Measurements from ENCODE around the gene CSTPP1.

Gene CSTPP1

DNA sequence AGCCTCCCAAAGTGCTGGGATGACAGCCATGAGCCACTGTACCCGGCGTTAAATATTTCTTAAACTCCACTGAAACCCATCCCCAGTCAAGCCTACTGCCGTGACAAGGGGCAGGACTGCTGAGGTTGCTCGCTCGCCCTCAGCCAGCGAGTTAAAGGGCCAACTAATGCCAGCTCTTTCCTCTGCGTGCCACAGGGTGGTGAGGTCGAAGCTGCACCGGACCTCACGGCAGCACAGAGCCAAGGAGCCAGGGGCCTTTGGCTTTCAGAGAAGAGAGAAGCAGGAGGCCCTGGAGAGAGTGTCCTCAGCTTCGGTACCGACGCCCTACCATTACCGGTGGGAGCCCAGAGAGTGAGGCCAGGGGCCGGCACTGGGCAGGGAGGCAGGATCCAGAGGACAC, 227.3 kb downstream of the CSTPP1 start:
- no peak for DNase-seq

DNA sequence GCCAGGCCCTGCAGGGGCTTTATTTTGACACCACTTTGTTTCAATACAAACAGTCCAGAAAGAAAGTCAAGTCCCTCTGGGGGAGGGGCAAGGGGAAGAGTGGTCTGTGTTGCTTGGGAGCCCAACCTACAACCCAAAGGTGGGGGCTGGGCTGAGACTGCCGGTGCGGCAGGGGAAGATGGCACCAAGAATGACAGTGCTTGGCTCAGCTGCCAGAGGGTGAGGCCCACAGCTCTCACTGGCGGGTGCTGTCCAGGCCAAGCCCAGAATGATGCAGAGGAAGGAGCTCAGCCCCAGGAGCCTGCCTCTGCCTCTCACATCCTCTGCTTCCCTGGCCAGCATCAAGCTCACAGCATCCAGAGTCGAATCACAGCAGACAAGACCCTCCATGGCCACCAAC, 227.8 kb downstream of the CSTPP1 start:
- no peak for DNase-seq

DNA sequence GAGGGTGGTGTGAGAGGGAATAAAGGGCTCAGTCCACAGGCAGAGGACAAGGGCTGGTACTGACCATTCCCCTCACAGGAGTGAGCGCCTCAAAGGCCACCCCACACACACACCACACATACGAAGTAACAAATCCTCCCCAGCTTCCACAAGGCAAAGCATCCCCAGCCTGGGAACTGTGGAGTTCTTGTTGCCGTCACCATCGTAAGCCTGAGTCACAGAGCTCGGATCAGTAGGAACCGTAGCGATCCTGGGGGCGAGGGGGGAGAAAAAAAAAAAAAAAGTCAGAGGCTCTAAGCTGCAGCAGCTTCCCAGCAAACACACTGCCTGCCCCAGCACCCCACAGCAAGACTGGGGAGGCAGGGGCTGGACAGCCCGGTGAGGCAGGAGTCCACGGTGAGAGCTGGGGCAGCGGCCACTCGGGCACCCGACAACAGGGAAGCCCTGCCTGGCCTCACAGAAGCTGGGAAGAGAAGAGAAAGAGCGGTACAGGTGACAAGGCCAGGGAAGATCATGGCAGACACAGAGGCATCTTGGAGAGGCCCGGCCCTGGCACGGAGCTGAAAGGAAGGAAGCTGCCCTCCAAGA, 228.8 kb downstream of the CSTPP1 start:
- no peak for DNase-seq

DNA sequence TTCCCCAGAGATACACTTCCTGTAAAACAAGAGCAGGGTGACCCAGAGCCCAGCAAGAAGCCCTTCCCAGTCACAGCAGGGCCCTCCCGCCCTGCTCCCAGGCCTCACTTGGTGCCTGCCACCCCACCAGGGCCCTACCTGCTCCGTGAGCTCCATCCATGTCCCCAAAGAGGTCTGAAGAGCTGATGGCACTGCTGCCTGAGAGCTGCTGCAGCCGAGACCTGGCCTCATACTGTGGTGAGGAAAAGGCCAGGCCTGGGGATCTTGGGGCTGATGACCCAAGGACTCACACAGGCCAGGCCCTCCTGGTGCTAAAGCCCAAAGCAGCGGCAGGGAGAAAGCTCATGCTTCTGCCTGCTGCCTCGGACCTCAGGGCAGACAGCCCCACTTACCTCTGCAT, 229.8 kb downstream of the CSTPP1 start:
- DNase-seq, result no peak

DNA sequence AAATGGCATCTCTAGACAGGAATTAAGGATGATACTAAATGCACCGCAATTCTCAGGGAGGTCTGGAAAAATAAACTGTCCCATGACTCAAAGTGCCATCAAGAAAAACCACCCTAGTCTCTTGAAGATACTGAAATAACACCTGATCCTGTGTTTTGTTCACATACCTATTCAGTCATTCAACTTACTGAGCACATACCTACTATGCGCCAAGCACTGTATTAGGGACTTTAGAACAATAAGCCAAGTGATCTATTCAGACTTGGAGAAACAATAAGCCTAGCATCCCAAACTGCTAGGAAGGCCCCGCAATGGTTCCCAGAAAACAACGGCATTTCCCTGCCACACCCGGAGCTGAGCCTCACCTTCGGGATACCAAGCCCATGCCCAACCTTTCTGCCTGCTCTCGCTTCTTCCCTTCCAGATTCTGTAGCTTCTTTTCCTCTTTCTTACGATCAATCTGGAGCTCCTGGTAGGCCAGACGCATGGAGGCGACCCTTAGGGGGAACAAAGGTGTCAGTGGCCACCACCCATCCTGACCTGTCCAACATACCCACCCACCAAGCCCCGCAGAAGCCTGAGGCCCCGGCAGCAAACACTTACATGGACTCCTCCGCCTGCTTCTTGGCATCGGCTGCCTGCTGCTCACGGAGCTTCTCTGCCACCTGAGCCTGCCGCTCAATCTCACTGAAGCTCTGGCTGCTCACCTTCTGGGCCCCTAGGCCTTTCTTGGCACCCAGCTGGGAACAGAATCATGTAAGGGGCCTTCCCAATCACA, 234.7 kb downstream of the CSTPP1 start:
- no peak for DNase-seq

DNA sequence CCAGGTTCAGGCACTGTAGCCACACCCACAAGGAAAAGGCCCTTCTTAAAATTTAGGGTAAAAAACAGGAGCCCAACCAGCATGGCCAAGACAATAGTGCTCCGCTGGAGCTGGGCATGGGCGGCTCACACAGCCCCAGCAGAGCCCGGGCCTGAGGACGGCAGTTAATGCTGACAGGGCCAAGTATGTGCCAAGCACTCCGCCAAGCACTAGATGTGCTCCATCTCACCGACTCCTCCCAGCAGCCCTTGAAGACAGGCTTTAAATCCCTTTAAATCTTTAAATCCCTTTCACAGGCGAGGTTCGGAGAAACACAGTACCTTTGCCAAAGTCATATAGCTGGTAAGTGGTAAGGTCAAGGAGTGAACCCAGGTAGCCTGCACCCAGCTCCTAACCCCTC, 235.3 kb downstream of the CSTPP1 start:
- DNase-seq, result no peak

DNA sequence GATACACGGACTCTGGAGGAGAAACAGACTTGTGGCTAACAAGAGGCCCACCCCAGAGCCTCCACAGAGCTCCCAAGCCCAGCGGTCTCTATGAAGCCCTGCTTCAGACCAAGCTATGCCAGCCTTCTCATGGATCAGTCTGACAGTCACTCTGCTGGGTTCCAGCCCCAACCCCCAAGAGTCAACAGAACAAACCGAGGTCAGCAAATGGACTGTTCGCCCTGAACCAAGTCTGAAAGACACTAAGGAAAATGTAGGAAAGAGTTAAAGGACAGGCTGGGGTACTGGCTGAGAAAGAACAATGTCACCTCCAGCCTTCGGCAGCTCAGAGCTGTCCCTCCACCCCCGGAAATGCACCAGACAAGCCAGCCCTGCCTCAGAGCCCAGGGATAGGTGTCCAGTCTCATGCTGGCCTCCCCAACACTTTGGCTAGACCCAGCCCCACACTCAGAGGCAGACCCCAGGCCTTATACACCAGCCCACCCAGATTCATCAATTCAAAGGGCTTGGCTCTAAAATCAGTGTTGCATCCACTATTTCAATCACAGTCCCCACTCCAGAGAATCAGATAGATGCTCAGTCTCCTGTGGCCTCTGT, 236.3 kb downstream of the CSTPP1 start:
- no peak for DNase-seq

DNA sequence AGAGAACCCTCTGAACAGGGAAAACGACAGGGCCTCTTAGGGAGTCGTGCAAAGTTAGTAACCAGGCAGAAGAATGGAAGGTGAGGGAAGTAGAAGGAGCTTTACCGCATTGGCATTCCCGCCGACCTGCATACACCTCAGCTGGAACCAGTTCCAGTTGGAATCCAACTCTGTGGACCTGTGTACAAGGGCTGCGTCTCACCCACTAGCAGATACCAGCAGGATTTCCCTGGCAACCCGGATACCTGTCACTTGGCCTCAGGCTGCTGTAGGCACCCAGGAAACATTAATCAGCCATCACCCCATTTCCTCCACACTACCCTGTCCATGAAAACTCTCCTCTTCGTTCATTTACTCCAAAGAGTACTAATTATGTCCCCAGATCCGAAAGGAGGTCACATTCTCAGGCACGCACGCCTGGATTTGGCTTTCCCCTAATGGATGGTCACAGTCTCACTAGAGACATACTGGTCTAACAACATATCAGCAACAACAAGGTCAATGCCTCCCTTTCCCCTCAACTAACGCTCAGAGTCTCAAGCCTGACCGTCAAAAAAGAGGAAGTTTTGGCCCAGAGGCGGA, 239.3 kb downstream of the CSTPP1 start:
- DNase-seq, result no peak

DNA sequence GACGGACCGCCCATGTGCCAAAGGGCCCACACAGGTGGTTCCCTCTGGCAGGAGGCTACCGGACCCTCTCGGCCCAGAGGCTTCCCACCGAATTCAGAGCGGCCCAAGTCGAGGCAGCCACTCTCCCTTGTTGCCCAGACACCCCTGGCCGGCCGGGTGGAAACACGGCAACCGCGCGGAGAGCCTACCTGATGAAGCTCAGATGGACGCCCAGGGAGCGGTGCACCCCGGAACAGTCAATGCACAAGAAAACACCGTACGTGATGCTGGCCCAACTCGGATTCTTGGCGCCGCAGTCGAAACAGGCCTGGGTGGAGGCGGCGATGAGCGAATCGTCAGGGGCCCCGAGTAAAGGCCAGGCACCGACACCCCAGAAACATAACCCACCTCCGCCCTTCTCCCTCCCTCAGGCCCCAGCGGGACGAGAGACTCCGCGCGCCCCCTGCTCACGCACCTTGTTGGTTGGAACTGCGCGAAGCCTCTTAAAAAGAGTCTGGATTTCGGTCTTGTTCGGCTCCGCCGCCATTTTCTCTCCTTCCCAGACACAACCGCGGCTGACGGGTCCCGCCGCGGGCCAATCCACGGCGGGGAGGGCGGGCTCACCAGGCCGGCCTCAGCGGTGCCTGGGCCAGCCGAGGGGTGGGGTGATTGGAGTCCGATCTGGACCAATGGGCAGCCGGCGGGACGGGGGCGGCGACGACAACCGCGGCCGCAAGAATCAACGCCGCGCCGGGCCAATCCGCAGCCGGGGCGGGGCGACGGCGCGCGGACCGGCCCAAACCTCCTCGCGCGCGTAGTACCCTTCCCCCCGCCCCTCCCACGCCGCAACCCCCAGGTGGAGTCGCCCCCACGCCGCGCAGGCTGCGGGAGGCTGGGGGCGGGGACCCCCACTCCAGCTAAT, 240.0 kb downstream of the CSTPP1 start, which contains the start of gene ARFGAP2:
Gene ARFGAP2, minus strand, starts transcription at position 552 of the 901 bp plus-strand sequence. Its CDS starts 26 bp downstream, at position 526.
- peak; percentile 98 for DNase-seq

DNA sequence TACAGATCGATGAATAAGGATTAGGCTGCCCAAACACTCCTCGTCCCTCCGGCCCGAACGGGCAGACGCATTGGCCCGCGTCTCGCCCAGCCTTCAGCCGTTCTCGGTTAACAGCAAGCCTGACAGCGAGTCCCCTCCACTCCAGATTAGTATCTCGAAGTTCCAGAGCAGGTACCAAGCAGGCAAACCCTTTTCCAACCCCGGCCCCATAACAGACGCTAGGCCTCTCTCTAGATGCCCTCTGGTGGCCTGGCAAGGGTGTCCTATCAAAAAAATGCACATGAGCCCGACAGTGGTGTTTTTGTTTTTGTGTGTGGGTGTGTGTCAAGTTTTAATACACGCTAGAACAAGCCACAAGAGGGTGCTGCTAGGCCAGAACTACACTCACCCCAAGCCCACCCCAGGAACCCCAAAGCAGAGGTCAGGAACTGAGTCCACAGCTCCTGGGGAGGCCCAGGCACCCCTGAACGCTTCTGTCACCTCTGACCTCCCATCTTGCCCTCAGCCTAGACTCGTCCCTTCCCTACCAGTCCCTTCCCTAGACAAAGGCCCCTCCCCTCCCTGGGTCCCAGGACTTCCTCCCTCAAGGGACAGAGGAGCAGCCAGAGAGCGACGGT, 240.8 kb downstream of the CSTPP1 start:
- DNase-seq, result peak; percentile 86

DNA sequence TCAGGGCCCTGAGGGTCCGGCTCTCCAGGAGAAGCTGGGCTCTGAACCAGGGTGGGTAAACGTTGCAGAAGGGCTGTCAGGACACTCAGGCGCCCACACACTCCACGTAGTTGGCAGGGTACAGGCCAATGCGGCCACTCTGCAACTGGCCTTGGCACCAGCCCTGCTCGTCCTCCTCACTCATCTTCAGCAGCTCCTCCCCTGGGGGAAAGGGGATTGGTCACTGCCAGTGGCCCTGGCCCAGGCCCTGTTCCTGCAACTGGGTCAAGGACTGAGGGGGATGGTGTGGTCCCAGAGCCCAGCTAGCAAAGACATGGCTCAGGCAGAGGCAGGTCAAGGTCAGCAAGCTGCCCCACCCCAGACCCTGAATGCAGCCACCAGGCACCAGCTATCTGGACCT, 241.3 kb downstream of the CSTPP1 start:
- DNase-seq, result no peak

DNA sequence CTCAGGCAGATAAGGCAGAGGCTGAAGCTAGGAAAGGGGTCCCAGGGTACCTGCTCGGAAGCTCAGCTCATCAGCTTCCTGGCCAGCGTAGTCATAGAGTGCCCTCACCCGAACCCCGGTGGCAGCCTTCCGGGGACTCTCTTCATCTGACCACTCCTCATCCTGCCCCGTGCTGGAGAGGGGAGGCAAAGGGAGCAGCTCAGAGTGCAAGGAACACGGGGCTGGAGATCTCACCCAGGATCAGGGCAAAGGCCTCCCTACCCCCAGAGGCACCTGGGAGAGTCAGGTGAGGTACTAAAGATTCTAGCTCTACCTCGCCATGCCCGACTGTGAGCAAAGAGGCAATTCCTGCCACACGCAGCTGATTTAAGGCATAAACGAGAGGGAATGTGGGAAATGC, 241.8 kb downstream of the CSTPP1 start:
- DNase-seq, result no peak

DNA sequence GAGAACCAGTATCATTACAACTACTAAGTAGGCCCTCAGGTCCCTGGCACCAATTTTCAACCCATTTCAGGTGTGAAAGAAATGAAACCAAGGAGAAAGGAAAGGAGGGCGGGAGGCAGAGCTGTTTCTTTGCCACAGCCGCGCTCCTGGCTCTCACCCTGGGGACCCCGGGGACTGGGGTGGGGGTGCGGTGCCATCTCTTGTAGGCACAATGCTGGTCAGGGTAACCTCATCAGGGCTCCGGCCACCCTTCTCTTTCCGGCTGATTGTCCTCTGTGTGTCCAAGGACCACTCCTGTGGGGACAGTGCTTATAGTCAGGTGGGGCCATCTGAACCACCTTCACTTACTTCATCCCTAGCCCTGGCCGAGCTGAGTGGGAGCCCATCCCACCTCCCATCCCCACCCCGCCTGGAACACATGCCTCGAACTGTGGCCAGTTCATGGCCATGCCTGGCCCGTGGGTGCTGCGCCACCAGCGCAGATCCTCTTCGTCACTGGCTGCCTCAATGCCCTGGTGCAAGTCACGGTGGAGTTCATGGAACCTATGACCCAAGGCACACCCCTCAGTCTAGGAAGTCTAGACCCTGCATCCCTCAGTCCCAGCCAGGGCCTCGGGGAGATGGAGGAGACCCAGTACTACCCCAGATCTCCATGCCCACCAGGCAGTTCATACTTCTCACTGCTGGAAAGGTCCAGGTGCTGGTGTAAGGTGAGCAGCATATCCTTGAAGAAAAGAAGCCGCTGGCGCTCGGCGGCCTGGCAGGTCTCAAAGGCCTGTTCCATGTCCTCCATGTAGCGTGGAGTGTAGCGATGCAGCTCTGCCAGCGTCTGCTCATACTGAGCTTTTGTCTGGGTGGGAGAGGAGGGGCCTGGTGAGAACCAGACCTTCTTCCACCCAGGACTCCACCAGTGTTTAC, 242.4 kb downstream of the CSTPP1 start:
- DNase-seq, result no peak

DNA sequence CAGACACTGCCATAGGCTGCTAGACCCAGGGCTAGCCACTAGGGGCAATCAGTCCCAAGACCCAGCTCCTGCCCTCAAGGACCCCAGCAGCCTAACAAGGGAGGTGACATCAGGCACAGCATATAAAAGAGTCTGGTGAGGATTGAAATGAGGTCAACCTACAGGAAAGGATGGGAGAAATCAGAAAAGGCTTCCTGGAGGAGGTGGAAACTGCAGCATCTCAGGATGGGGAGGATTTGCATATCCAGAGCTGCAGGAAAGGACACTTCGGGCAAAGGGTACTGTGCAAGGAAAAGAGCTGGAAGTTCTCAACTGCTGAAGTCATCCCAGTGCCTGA, 243.1 kb downstream of the CSTPP1 start:
- no peak for DNase-seq

DNA sequence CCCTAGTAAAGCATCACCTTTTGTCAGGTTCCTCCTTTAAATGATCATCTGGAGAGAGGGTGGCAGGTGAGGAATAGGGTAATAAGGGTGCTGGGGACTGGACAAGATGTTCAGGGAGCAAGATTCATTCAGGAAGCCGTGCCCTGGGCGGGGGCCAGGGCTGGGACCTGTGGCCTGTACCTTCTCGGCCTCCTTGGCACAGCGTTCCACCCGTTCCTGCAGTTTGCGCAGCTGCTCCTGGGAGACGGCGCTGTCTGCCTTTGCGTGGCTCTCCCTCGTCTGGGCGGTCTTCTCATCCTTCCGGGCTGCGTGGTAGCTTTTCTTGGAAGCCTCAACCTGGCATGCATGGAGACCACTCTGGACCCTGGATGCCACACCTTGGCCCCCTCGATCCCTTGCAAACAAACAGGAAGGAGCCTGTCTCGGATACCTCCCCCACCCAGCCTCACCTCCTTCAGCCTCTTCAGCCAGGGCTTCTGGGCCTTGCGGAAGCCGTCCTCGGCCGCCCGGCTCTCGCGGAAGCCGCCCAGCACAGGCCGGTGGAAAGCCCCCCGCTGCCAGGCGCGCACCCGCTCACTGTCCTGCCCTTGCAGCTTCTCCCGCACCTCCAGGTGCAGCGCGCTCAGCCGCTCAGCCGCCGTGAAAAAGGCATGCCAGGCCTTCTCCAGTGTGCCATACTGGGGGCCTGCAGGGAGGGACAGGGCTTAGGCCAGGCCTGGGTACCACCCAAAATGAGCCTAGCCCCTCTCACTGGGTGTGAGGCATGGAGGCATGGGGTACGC, 243.6 kb downstream of the CSTPP1 start:
- DNase-seq, result no peak

DNA sequence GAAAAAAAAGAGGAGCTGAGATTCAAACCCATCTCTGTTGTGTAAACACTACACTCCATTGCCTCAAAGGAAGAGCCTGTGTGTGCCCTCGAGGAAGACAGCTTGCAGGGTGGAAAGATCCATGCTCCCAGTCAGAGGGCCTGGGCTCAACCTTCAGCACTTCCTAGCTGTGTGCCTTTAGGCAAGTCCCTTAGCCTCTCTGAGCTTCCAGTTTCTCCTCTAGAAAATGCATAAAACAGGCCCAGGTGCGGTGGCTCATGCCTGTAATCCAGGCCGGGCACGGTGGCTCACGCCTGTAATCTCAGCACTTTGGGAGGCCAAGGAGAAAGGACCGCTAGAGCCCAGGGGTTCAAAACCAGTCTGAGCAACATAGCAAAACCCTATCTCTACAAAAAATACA, 244.7 kb downstream of the CSTPP1 start:
- no peak for DNase-seq

DNA sequence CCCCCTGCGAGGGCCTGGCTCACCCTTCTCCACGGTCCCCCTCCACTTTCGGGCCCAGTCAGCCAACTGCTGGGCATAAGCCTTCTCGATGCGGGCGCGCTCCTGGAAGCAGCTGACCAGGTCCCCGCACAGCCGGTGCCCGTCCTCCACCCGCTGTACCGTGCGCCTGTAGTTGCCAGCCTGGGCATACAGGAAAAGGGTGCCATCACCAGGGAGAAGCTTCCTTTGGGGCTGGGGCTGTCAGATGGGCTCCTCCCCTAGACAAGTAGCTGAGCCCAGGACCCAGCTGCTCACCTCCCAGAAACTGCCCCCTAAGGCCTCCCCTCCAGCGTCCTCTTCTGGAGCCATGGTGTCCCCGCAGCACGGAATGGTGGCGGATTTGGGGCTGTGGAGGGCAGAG, 245.8 kb downstream of the CSTPP1 start:
- no peak for DNase-seq

DNA sequence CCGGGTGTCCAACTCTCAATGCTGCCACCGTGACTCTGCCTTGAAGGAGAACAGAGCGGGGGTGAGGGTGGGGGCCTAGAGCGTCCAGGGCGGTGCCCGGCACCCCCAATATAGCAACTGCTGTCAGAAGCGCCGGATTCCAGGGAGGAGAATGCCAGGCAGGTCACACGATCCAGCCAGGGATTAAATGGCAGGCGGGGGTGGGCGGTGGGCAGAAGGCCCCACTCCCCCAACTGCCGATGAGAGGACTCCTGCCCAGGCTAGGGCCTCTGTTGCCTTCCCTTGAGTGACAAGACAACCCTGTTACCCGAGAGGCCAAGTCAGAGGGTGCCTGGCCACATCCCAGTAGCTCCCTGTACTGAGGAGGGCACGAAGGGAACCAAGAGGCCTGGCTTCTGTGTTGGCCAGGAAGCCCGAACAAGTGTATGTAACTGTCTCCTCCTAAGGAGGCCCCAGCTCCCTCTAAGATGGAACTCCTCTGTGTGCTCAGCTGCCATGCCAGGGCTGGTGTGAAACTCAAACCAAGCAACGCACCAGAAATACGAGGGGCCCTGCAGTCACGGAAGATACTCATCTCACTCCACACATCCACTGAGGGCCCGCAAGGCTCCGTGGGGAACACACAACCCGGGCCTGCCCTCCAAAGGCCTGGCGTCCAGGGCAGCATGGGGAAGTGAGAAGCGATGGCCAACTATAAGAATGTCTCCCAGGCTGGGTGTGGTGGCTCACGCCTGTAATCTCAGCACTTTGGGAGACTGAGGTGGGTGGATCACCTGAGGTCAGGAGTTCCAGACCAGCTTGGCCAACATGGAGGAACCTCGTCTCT, 246.7 kb downstream of the CSTPP1 start:
- DNase-seq, result no peak

DNA sequence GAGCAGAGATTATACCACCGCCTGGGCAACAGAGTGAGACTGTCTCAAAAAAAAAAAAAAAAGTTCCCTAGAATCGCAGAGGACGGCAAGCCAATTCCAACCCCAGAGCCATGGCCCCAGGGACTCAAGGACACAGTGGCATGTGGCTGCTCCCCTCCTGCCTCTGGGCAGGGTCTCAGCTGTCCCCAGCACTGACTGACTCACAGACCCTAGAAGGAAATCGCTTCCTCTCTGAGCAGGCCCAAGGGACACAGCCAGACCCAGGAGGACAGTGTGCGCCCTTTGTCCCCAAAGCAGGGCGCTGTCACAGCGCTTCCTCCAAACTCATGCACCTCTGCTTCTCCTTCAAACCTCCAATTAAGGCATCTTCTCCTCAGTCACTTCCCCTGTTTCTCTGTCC, 247.4 kb downstream of the CSTPP1 start:
- DNase-seq, result no peak

All from midbrain (tissue), 1 donor.